Measurements from ENCODE around the gene FABP3.

GRCh38 chr1:31326461-31326860 lies 46.4 kb downstream of the FABP3 start:
- TF ChIP-seq ZNF281 (CRISPR knock-in tag; IDR thresholded peaks at IDR 0.05; ENCODE audit: borderline replicate concordance) (no peak), DBP (CRISPR knock-in tag; IDR thresholded peaks at IDR 0.05; ENCODE audit: not compliant biosample characterization) (no peak), XBP1 (CRISPR knock-in tag; IDR thresholded peaks at IDR 0.05) (no peak), TAF15 (IDR thresholded peaks at IDR 0.05; ENCODE audit: low read depth, low read length, poor library complexity, severe bottlenecking) (no peak), ZSCAN29 (CRISPR knock-in tag; conservative IDR thresholded peaks at IDR 0.05) (no peak), CTCF (CRISPR knock-in tag; IDR thresholded peaks at IDR 0.05) (no peak)
